HEK293 (cell line): ENCODE measurements around the gene ETV1.

Source experiments
- CTCF ChIA-PET: fragments of 350-600 bp; formaldehyde crosslinking; extraction: SDS; loops from one replicate; lab custom pipeline; 2021; ENCODE audit warnings: antibody characterized with exemption; lab: Yijun Ruan, JAX
- POLR2A ChIA-PET: fragments of 300-600 bp; formaldehyde crosslinking; extraction: SDS; loops from one replicate; lab custom pipeline; 2020; ENCODE audit warnings: antibody characterized with exemption, inconsistent platforms; lab: Yijun Ruan, JAX
- H3K27ac ChIP-seq: fragments of 200-500 bp; sonication (Bioruptor generic); 2 replicates; pipeline ENCODE4 v1.5.1; 2014; ENCODE audit warnings: low read depth, low read length, control low read depth, inconsistent platforms; ENCODE audit errors: extremely low read depth
- H3K36me3 ChIP-seq, 2 experiments: fragments of 200-500 bp in 1 of 2; sonication (Bioruptor generic) in 1 of 2; 1 replicate in 1 of 2; 2 replicates in 1 of 2; pipeline ENCODE4 v1.5.1; 2014 to 2017; ENCODE audit warnings: inconsistent platforms in 2 of 2, low read length in 2 of 2; ENCODE audit not compliant: control insufficient read depth in 2 of 2, insufficient read depth in 1 of 2
- H3K4me1 ChIP-seq: fragments of 200-500 bp; sonication (Bioruptor generic); 2 replicates; pipeline ENCODE4 v1.5.1; 2014; ENCODE audit warnings: mild to moderate bottlenecking, low read length, inconsistent platforms; ENCODE audit not compliant: control insufficient read depth, insufficient read depth
- H3K4me3 ChIP-seq: 2 replicates; pipeline ENCODE4 v1.5.1; 2011; ENCODE audit warnings: low read depth, mild to moderate bottlenecking, control low read depth, low read length, moderate library complexity
- H3K9me3 ChIP-seq: fragments of 200-500 bp; sonication (Bioruptor generic); 2 replicates; pipeline ENCODE4 v1.5.1; 2014; ENCODE audit warnings: low read depth, low read length, inconsistent platforms; ENCODE audit not compliant: control insufficient read depth, insufficient read depth
- BCL6B ChIP-seq: fragments of 450-650 bp; formaldehyde crosslinking; IDR thresholded peaks from 2 replicates; pipeline ENCODE4 v1.5.1; 2017; ENCODE audit warnings: missing biosample characterization, missing genetic modification characterization
- KLF1 ChIP-seq: fragments of 450-650 bp; formaldehyde crosslinking; IDR thresholded peaks from 2 replicates; pipeline ENCODE4 v1.5.1; 2016; ENCODE audit warnings: missing biosample characterization, missing genetic modification characterization
- KLF10 ChIP-seq: fragments of 450-650 bp; IDR thresholded peaks from 2 replicates; pipeline ENCODE4 v1.5.1; 2018; ENCODE audit warnings: missing biosample characterization, mild to moderate bottlenecking, missing genetic modification characterization
- KLF7 ChIP-seq: fragments of 450-650 bp; formaldehyde crosslinking; IDR thresholded peaks from 2 replicates; pipeline ENCODE4 v1.5.1; 2016; ENCODE audit warnings: missing biosample characterization, missing genetic modification characterization, borderline replicate concordance
- PRDM1 ChIP-seq: fragments of 450-650 bp; formaldehyde crosslinking; IDR thresholded peaks from 2 replicates; pipeline ENCODE4; 2016; ENCODE audit warnings: missing biosample characterization, missing genetic modification characterization
- SP7 ChIP-seq: fragments of 450-650 bp; formaldehyde crosslinking; IDR thresholded peaks from 2 replicates; pipeline ENCODE4 v1.5.1; 2016; ENCODE audit warnings: missing biosample characterization, missing genetic modification characterization
- YY1 ChIP-seq: fragments of 450-650 bp; formaldehyde crosslinking; IDR thresholded peaks from 2 replicates; pipeline ENCODE4 v1.5.1; 2018; ENCODE audit warnings: missing biosample characterization, missing genetic modification characterization
- ZBTB44 ChIP-seq: fragments of 450-650 bp; IDR thresholded peaks from 2 replicates; pipeline ENCODE4 v1.5.1; 2018; ENCODE audit warnings: missing biosample characterization, mild to moderate bottlenecking, missing genetic modification characterization
- ZNF112 ChIP-seq: fragments of 450-650 bp; formaldehyde crosslinking; IDR thresholded peaks from 2 replicates; pipeline ENCODE4 v1.5.0; 2017; ENCODE audit warnings: missing biosample characterization, missing genetic modification characterization
- ZNF184 ChIP-seq: fragments of 450-650 bp; IDR thresholded peaks from 2 replicates; pipeline ENCODE4 v1.5.1; 2018; ENCODE audit warnings: missing biosample characterization, mild to moderate bottlenecking, missing genetic modification characterization
- ZNF280C ChIP-seq: fragments of 450-650 bp; formaldehyde crosslinking; IDR thresholded peaks from 2 replicates; pipeline ENCODE4 v1.5.1; 2016; ENCODE audit warnings: missing biosample characterization, missing genetic modification characterization
- ZNF394 ChIP-seq: fragments of 450-650 bp; formaldehyde crosslinking; IDR thresholded peaks from 2 replicates; pipeline ENCODE4 v1.5.1; 2016; ENCODE audit warnings: missing biosample characterization, missing genetic modification characterization, mild to moderate bottlenecking, moderate library complexity, borderline replicate concordance
- ZNF433 ChIP-seq: fragments of 450-650 bp; formaldehyde crosslinking; IDR thresholded peaks from 2 replicates; pipeline ENCODE4 v1.5.1; 2016; ENCODE audit warnings: missing biosample characterization, missing genetic modification characterization, low read depth
- ZNF530 ChIP-seq: fragments of 450-650 bp; formaldehyde crosslinking; IDR thresholded peaks from 2 replicates; pipeline ENCODE4 v1.5.1; 2016; ENCODE audit warnings: low read depth, missing biosample characterization, missing genetic modification characterization
- ZNF549 ChIP-seq: fragments of 450-650 bp; IDR thresholded peaks from 2 replicates; pipeline ENCODE4 v1.5.1; 2018; ENCODE audit warnings: missing biosample characterization, missing genetic modification characterization, mild to moderate bottlenecking, inconsistent platforms, moderate library complexity
- ZNF555 ChIP-seq: fragments of 450-650 bp; formaldehyde crosslinking; conservative IDR thresholded peaks from 2 replicates; pipeline ENCODE4 v1.5.1; 2017; ENCODE audit warnings: missing biosample characterization, mild to moderate bottlenecking, missing genetic modification characterization, inconsistent platforms
- ZNF580 ChIP-seq: fragments of 450-650 bp; formaldehyde crosslinking; IDR thresholded peaks from 2 replicates; pipeline ENCODE4 v1.5.1; 2016; ENCODE audit warnings: missing biosample characterization, missing genetic modification characterization
- ZNF596 ChIP-seq: fragments of 450-650 bp; IDR thresholded peaks from 2 replicates; pipeline ENCODE4 v1.5.0; 2018; ENCODE audit warnings: missing biosample characterization, mild to moderate bottlenecking, missing genetic modification characterization, moderate library complexity
- ZNF670 ChIP-seq: fragments of 450-650 bp; formaldehyde crosslinking; IDR thresholded peaks from 2 replicates; pipeline ENCODE4 v1.5.1; 2016; ENCODE audit warnings: missing biosample characterization, missing genetic modification characterization, low read depth
- ZNF776 ChIP-seq: fragments of 450-650 bp; formaldehyde crosslinking; IDR thresholded peaks from 2 replicates; pipeline ENCODE4 v1.5.0; 2017; ENCODE audit warnings: missing biosample characterization, missing genetic modification characterization, borderline replicate concordance
- TF ChIP-seq, protein P1 (sequence below): fragments of 450-650 bp; formaldehyde crosslinking; IDR thresholded peaks from 2 replicates; pipeline ENCODE4 v1.5.1; 2016; ENCODE audit warnings: missing biosample characterization, missing genetic modification characterization, borderline replicate concordance

The ETV1 gene

GRCh38 chr7:13991791-13992595, 2.5 kb upstream of the ETV1 start:
- POLR2A ChIA-PET = interaction anchor here (0.7 to 1.4 kb wide), 3 partner anchors 8 to 79 kb away, joined by 3 to 5 read pairs (median 4); no protein-coding TSS in a partner anchor
- CTCF ChIA-PET = interaction anchor here (0.5 to 1.2 kb wide), 5 partner anchors 13 to 895 kb away, joined by 3 to 4 read pairs (median 3); no protein-coding TSS in a partner anchor

GRCh38 chr7:13990984-13991790, 1.7 kb upstream of the ETV1 start:
- POLR2A ChIA-PET = interaction anchor here (0.7 to 1.4 kb wide), 4 partner anchors 9 to 79 kb away, joined by 3 to 5 read pairs (median 4); no protein-coding TSS in a partner anchor
- H3K27ac ChIP-seq = peak overlapping the region; percentile 69
- TF ChIP-seq, protein P1, sequence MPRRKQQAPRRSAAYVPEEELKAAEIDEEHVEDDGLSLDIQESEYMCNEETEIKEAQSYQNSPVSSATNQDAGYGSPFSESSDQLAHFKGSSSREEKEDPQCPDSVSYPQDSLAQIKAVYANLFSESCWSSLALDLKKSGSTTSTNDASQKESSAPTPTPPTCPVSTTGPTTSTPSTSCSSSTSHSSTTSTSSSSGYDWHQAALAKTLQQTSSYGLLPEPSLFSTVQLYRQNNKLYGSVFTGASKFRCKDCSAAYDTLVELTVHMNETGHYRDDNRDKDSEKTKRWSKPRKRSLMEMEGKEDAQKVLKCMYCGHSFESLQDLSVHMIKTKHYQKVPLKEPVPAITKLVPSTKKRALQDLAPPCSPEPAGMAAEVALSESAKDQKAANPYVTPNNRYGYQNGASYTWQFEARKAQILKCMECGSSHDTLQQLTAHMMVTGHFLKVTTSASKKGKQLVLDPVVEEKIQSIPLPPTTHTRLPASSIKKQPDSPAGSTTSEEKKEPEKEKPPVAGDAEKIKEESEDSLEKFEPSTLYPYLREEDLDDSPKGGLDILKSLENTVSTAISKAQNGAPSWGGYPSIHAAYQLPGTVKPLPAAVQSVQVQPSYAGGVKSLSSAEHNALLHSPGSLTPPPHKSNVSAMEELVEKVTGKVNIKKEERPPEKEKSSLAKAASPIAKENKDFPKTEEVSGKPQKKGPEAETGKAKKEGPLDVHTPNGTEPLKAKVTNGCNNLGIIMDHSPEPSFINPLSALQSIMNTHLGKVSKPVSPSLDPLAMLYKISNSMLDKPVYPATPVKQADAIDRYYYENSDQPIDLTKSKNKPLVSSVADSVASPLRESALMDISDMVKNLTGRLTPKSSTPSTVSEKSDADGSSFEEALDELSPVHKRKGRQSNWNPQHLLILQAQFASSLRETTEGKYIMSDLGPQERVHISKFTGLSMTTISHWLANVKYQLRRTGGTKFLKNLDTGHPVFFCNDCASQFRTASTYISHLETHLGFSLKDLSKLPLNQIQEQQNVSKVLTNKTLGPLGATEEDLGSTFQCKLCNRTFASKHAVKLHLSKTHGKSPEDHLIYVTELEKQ = no peak
- TF ChIP-seq ZNF555 (tag by site-specific recombination) (no peak), BCL6B (no peak), ZNF184 (no peak), ZNF530 (tag by site-specific recombination) (no peak), ZNF580 (no peak), KLF7 (tag by site-specific recombination) (no peak), ZNF596 (tag by site-specific recombination) (no peak), ZNF549 (no peak)

More at GRCh38 chr7:13991791-13992595, 2.5 kb upstream of the ETV1 start:
- no peak for TF ChIP-seq ZNF433
- TF ChIP-seq KLF10 (tag by site-specific recombination) = 0 out of 2 replicates have a peak, but pooled peaks have one; percentile 9
- TF ChIP-seq KLF1 (tag by site-specific recombination) = no peak
- no peak for TF ChIP-seq ZNF394
- no peak for TF ChIP-seq ZBTB44
- TF ChIP-seq YY1 (tag by site-specific recombination) = no peak
- TF ChIP-seq PRDM1 (tag by site-specific recombination) = peak; percentile 92
- TF ChIP-seq ZNF776 (tag by site-specific recombination) = no peak
- no peak for TF ChIP-seq SP7 (tag by site-specific recombination)
- no peak for TF ChIP-seq ZNF670 (tag by site-specific recombination)
- no peak for TF ChIP-seq ZNF112 (tag by site-specific recombination)
- TF ChIP-seq ZNF280C (tag by site-specific recombination) = no peak
- H3K4me1 ChIP-seq = no peaks in the 10 kb centered on the region
- H3K27ac ChIP-seq = no peak overlapping the region
- H3K4me3 ChIP-seq = peak overlapping the region; percentile 9; the same call in 1 of the 2 replicates
- H3K9me3 ChIP-seq = no peaks in the 10 kb centered on the region
- H3K36me3 ChIP-seq = no peaks in the 10 kb centered on the region

More at GRCh38 chr7:13990984-13991790, 1.7 kb upstream of the ETV1 start:
- Histone ChIP-seq H3K9me3 (no peaks in the 10 kb centered on the region), H3K36me3 (no peaks in the 10 kb centered on the region), H3K4me3 (peak overlapping the region; percentile 65), H3K4me1 (no peaks in the 10 kb centered on the region)
- CTCF ChIA-PET = interaction anchor here (1.2 kb wide), 1 partner anchor 390 kb away, joined by 4 read pairs; no protein-coding TSS in a partner anchor
